Dermis microvascular lymphatic vessel endothelial cell (primary cell): Measurements from ENCODE around the gene PLEKHS1. TPM values are rescaled to one million over a fixed set of nuclear protein-coding genes. Genes with fewer than 3 reads are reported as not detected.
"Not testable (repeated sequence)": the region's sequence is repeated elsewhere in the genome, so short reads cannot be mapped to it uniquely, and the experiment has no call there.

ENCODE experiments used
- DNase-seq, 2 donors: peaks; one replicate each; pipeline versions ENCODE4 v3.0.0 to v3.0.0-alpha.2; 2010; ENCODE audit warnings: low read depth in 2 of 2
- total RNA-seq: library from RNA; depleted of rRNA; stranded (reverse); fragments of >200 nt; gene quantifications from 2 replicates; pipeline ENCODE4 v1.2.1, GENCODE V29; 2014

PLEKHS1 gene
- total RNA-seq, 1 donor from 2014 or later: not detected

DNA sequence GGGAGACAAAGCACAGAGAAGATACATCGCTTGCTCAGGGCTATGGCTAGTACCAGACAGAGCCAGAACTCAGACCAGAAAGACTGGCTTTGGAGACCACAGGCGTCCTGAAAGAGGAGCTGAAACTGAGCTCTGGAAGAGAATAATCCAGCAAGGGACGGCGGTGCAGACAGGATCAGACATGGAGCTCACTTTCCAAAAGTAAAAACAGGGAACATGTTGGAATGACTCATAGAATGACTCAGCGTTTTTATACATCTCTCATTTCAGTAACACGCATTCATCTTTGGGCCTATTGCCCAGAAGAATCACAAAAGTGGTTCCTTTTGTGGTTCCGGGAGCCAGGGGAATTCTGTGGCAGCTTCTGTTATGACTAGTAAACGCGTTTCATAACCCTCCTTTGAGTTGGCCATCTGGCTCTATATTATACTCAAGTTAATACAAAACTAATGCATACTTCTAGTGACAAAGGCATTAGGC, 37.2 kb downstream of the PLEKHS1 start:
- DNase-seq: peak; percentile 30 to 74

DNA sequence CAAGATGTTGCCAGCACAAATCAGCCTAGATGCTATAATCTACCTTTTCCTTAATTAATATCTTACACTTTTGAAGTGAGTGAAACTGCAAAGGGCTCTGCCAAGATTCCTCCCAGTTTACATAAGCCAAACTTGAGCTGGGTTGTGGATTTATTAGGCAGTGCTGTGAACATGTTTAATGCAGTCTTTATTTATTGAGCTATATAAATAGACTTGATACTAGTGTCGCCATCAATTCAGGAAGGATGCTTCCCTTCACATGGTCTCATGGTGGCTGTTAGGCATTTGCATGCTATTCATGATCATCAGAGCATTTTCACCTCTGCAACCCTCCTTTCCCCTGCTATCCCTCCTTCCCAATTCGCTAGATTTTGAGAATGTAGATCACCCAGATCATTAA, 40.2 kb downstream of the PLEKHS1 start:
- no peak for DNase-seq

DNA sequence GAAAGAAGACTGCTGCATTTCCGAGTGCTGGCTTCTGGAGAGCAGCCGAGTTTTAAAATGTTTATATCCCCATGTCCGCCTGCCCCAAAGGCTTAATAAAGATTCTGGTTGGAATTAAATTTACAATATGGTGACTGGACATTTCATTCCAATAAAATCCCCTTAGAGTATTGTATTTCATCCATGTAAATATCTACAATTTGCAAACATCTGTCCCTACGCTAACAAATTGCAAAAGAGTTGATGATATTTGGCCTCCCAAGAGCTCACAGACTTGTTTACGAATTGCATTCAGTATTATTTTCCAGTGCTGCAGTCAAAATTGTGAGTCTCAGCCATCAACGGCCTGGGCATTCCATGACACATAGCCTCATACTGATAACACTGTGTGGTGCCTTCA, 50.1 kb downstream of the PLEKHS1 start:
- no peak for DNase-seq

DNA sequence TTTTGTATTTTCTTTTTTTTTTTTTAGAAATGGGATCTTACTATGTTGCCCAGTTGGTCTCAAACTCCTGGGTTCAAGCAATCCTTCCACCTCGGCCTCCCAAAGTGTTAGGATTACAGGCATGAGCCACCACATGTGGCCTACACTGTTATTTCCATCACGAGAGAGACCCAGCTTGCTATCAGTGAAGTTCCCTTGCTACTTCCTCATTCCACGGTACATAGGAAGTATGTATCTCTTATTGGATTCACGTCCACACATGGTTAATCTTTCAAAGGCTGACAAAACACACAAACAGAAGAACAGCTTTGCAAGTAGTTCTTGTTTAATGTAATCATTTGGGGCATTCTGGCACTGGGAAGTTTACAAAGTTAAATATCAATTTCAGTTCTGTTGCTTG, 51.5 kb downstream of the PLEKHS1 start:
- no peak for DNase-seq

DNA sequence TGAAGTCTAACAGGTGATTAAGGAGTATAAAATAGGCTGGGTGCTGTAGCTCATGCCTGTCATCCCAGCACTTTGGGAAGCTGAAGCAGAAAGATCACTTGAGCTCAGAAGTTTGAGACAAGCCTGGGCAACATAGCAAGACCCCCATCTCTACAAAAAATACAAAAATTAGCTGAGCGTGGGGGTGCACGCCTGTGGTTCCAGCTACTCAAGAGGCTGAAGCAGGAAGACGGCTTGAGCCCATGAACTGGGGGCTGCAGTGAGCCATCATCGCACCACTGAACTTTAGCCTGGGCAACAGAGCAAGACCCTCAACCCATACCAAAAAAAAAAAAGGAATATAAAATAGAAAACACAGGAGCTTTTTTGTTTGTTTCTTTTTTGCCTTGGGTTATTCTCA, 55.0 kb downstream of the PLEKHS1 start:
- DNase-seq: no peak

DNA sequence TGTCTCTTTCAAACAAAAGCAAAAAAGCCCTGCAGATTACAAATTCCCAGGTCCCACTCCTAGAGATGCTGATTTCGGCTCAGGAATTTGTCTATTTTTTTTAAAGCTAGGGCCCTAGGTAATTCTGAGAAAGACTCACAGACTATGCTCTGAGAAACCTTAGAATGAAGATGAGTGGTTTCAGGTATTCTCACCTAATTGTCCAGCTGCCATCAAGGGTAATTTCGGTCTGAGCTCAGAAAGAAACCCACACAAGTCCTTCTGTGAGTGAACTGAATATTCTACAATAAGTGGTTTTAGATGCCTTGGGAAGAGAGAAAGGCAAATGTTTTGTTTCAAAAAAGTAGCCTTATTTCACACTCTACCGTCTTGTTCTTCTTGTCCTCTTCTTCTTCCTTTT, 56.7 kb downstream of the PLEKHS1 start:
- DNase-seq: no peak

DNA sequence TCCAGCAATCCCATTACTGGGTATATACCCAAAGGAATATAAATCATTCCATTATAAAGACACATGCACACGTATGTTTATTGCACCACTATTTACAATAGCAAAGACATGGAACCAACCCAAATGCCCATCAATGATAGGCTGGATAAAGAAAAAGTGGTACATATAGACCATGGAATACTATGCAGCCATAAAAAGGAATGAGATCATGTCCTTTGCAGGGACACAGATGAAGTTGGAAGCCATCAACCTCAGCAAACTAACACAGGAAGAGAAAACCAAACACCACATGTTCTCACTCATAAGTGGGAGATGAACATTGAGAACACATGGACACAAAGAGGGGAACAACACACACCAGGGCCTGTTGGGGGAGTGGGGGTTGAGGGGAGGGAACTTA, 63.2 kb downstream of the PLEKHS1 start:
- not testable (repeated sequence) for DNase-seq

DNA sequence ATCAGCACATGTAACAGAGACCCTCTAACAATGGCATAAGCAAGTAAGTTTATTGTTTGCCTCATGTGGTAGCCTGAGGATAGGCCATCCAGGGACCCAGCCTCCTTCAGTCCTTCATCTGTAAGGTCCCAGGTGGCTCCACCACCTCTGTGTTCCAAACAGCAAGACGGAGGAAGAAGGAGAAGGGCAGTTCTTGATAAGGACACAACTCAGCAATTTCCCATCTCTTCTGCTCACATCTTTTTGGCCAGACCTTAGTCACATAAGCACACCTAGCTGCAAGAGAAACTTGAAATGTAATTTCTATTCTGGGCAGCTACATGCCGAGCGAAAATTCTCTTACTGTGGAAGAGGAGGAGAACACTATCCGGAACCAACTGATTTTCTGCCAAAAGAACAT, 68.5 kb downstream of the PLEKHS1 start:
- DNase-seq: no peak

DNA sequence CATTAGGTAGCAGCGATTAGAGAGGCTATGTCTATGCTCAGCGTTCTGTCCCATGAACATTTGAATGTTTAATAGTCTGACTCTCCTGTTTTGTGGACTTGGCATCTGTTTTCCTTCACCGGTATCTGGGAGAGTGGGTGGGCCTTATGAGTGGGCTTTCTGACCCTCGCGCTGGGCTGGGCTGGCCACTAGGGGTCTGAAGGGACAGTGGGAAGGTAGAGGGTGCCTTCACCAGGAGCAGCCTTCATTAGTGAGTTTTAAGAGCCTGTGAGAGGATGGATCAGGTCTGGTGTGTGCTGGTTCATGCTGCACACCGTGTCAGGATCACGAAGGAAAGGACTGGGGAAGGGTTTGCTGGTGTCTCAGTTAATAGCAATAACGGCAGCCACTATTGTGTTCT, 69.0 kb downstream of the PLEKHS1 start:
- DNase-seq: peak in 1 of 2 donors; percentile 7

DNA sequence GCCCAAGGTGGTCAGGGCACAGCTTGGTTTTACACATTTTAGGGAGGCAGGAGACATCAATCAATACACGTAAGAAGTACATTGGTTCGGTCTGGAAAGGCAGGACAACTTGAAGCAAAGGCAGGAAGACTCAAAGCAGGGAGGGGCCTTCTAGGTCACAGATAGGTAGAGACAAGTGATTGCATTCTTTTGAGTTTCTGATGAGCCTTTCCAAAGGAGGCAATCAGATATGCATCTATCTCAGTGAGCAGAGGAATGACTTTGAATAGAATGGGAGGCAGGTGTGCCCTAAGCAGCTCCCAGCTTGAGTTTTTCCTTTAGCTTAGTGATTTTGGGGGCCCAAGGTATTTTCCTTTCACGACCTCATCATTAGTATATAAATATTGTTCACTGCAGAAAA, 69.8 kb downstream of the PLEKHS1 start:
- DNase-seq: not testable (repeated sequence)

DNA sequence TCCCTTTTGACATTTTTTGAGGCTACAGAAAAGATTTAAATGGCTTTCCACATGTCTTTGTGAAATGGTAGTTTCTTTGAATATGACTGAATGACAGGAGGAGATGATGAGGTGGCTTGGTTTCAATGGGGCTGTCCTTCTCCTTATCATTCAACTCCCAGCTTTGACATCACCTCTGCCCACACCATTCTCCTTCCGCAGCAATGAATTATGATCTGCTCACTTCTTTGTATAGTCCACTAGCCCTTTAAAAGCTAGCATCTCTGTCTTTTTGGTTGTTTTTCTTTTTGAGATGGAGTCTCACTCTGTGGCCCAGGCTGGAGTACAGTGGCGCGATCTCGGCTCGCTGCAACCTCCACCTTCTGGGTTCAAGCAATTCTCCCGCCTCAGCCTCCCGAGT, 70.7 kb downstream of the PLEKHS1 start:
- no peak for DNase-seq

DNA sequence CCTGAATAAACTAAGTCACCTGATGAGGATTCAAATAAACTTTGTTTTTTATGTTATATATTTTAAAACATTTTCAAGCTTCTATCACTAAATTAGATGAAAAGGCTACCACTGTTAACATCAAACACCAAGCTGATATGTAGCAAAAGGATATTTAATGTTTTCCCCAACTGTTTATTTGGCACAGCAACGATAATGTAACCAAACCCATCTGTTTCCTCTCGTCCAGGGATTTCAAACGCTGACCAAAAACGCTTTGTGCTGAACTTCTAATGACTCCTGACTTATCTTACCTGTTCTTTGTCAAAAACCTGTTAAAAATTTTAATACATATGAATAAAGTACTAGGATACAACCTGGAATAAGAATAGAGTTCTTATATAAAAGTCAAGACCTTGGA, 71.9 kb downstream of the PLEKHS1 start:
- peak; percentile 9 to 27 for DNase-seq

DNA sequence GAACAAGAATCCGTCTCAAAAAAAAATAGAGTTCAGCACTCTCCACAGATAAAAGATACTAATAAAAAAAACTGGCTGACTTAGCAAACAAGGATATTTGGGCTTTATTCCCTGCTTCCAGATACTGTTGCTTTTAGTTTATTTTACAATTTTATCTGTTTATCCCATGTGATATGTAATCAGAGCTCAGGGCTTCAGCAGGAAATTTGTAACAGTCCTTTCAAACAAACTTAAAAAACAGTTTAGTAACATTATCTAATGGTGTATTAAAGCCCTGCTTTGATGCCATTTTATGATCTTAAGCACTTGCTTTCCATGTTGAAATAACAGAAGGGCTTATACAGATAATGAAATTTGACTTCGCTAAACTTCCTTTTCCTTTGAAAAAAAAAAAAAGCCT, 74.3 kb downstream of the PLEKHS1 start:
- DNase-seq: no peak

DNA sequence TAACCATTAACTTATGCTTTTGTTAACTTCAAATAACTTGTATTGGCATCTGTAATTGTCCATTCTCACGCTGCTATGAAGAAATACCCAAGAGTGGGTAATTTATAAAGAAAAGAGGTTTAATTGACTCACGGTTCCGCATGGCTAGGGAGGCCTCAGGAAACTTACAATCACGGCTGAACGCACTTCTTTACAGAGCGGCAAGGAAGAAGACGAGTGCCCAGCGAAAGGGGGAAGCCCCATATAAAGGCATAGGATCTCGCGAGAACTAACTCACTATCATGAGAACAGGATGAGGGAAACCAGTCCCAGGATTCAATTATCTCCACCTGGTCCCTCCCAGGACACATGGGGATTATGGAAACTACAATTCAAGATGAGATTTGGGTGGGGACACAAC, 77.1 kb downstream of the PLEKHS1 start:
- DNase-seq: not testable (repeated sequence)

Other genes starting within 250 kb of the PLEKHS1 start
- gene HABP2, start 198.6 kb upstream of the PLEKHS1 start, total RNA-seq: 0.25 TPM in 1 of 2 replicates, not detected in the other
- gene NRAP, start 87.6 kb upstream of the PLEKHS1 start, total RNA-seq: not detected in 2 replicates
- gene CASP7, start 71.8 kb upstream of the PLEKHS1 start, total RNA-seq: 39.4 and 47.7 TPM in 2 replicates
- gene DCLRE1A, start 102.4 kb downstream of the PLEKHS1 start, total RNA-seq: 5.6 and 5.9 TPM in 2 replicates
- gene NHLRC2, start 103.0 kb downstream of the PLEKHS1 start, total RNA-seq: 11.4 and 13.7 TPM in 2 replicates